IPS-20b (cell line): Measurements from ENCODE around the gene IMPG1.
"Not testable (repeated sequence)": the region's sequence is repeated elsewhere in the genome, so short reads cannot be mapped to it uniquely, and the experiment has no call there.

Experiments used
- H3K27ac ChIP-seq: one replicate; pipeline ENCODE4 v1.5.1; 2013; ENCODE audit warnings: low read length
- H3K27me3 ChIP-seq: 2 replicates; pipeline ENCODE4 v1.6.1; 2013; ENCODE audit warnings: mild to moderate bottlenecking, low read length, inconsistent platforms; ENCODE audit not compliant: insufficient read depth
- H3K36me3 ChIP-seq: 2 replicates; pipeline ENCODE4 v1.6.1; 2013; ENCODE audit warnings: low read depth, mild to moderate bottlenecking, inconsistent platforms, low read length, moderate library complexity; ENCODE audit not compliant: insufficient read depth
- H3K4me1 ChIP-seq: 2 replicates; pipeline ENCODE4 v1.6.1; 2013; ENCODE audit warnings: mild to moderate bottlenecking, control low read depth, inconsistent platforms, low read length, moderate library complexity; ENCODE audit not compliant: insufficient read depth
- H3K4me3 ChIP-seq: 2 replicates; pipeline ENCODE4 v1.5.1; 2013; ENCODE audit warnings: mild to moderate bottlenecking, low read length, inconsistent platforms
- H3K9ac ChIP-seq: 2 replicates; pipeline ENCODE4 v1.6.1; 2013; ENCODE audit warnings: low read depth, mild to moderate bottlenecking, inconsistent platforms, low read length, moderate library complexity
- H3K9me3 ChIP-seq: 2 replicates; pipeline ENCODE4 v1.6.1; 2013; ENCODE audit warnings: mild to moderate bottlenecking, low read depth, low read length, inconsistent platforms; ENCODE audit not compliant: insufficient read depth

The IMPG1 gene

GRCh38 chr6:75926293-75927168, 145.9 kb downstream of the IMPG1 start:
- no peaks in the 10 kb centered on the region for H3K27me3 ChIP-seq
- H3K9ac ChIP-seq = no peak overlapping the region
- H3K4me3 ChIP-seq = no peak overlapping the region
- H3K36me3 ChIP-seq = no peaks in the 10 kb centered on the region; the same call in 1 of the 2 replicates
- H3K4me1 ChIP-seq = no peaks in the 10 kb centered on the region
- H3K9me3 ChIP-seq = no peaks in the 10 kb centered on the region
- no peak overlapping the region for H3K27ac ChIP-seq

- H3K27me3 ChIP-seq = no peaks in the 10 kb centered on the region
- H3K36me3 ChIP-seq = peaks cover 4% of the 10 kb centered on the region; the same call in 1 of the 2 replicates
- H3K4me1 ChIP-seq = peaks cover 3% of the 10 kb centered on the region; the same call in 1 of the 2 replicates
- no peaks in the 10 kb centered on the region for H3K9me3 ChIP-seq
- H3K27ac ChIP-seq = no peak overlapping the region
- no peak overlapping the region for H3K9ac ChIP-seq
- H3K4me3 ChIP-seq = no peak overlapping the region
Observed at GRCh38 chr6:75922226-75922625, 150.2 kb downstream of the IMPG1 start.

- H3K4me3 ChIP-seq = no peak overlapping the region
- H3K36me3 ChIP-seq = peaks cover 6% of the 10 kb centered on the region; the same call in 1 of the 2 replicates
- H3K27me3 ChIP-seq = no peaks in the 10 kb centered on the region
- H3K9me3 ChIP-seq = no peaks in the 10 kb centered on the region
- H3K4me1 ChIP-seq = peaks cover 7% of the 10 kb centered on the region
- no peak overlapping the region for H3K27ac ChIP-seq
- H3K9ac ChIP-seq = no peak overlapping the region
Observed at GRCh38 chr6:75913040-75913439, 159.4 kb downstream of the IMPG1 start.

- Histone ChIP-seq H3K9me3 (peaks cover 6% of the 10 kb centered on the region; the same call in 1 of the 2 replicates), H3K4me3 (no peak overlapping the region), H3K27ac (no peak overlapping the region), H3K27me3 (no peaks in the 10 kb centered on the region), H3K9ac (no peak overlapping the region), H3K36me3 (no peaks in the 10 kb centered on the region), H3K4me1 (no peaks in the 10 kb centered on the region)
Observed at GRCh38 chr6:75907444-75907843, 165.0 kb downstream of the IMPG1 start.

- no peaks in the 10 kb centered on the region for H3K36me3 ChIP-seq
- H3K27ac ChIP-seq = no peak overlapping the region
- no peak overlapping the region for H3K9ac ChIP-seq
- H3K9me3 ChIP-seq = peaks cover 6% of the 10 kb centered on the region; the same call in 1 of the 2 replicates
- H3K27me3 ChIP-seq = no peaks in the 10 kb centered on the region
- H3K4me1 ChIP-seq = no peaks in the 10 kb centered on the region
- no peak overlapping the region for H3K4me3 ChIP-seq
Observed at GRCh38 chr6:75906871-75907270, 165.6 kb downstream of the IMPG1 start.

GRCh38 chr6:75905129-75905528, 167.3 kb downstream of the IMPG1 start:
- H3K9ac ChIP-seq, H3K9me3 ChIP-seq, H3K4me1 ChIP-seq, H3K27me3 ChIP-seq, H3K36me3 ChIP-seq, H3K27ac ChIP-seq, H3K4me3 ChIP-seq: not testable (repeated sequence)

- H3K4me3 ChIP-seq, H3K9me3 ChIP-seq, H3K9ac ChIP-seq, H3K27me3 ChIP-seq, H3K4me1 ChIP-seq, H3K36me3 ChIP-seq, H3K27ac ChIP-seq: not testable (repeated sequence)
Observed at GRCh38 chr6:75900216-75900615, 172.2 kb downstream of the IMPG1 start.

GRCh38 chr6:75896526-75896925, 175.9 kb downstream of the IMPG1 start:
- no peaks in the 10 kb centered on the region for H3K9me3 ChIP-seq
- H3K27ac ChIP-seq = no peak overlapping the region
- H3K9ac ChIP-seq = no peak overlapping the region
- H3K36me3 ChIP-seq = no peaks in the 10 kb centered on the region
- H3K4me3 ChIP-seq = no peak overlapping the region
- H3K27me3 ChIP-seq = no peaks in the 10 kb centered on the region
- H3K4me1 ChIP-seq = no peaks in the 10 kb centered on the region

- H3K4me3 ChIP-seq = no peak overlapping the region
- no peaks in the 10 kb centered on the region for H3K36me3 ChIP-seq
- H3K4me1 ChIP-seq = no peaks in the 10 kb centered on the region
- no peak overlapping the region for H3K27ac ChIP-seq
- no peaks in the 10 kb centered on the region for H3K9me3 ChIP-seq
- no peaks in the 10 kb centered on the region for H3K27me3 ChIP-seq
- no peak overlapping the region for H3K9ac ChIP-seq
Observed at GRCh38 chr6:75893776-75894152, 178.7 kb downstream of the IMPG1 start.

- no peaks in the 10 kb centered on the region for H3K4me1 ChIP-seq
- no peak overlapping the region for H3K9ac ChIP-seq
- H3K36me3 ChIP-seq = no peaks in the 10 kb centered on the region
- no peaks in the 10 kb centered on the region for H3K27me3 ChIP-seq
- H3K9me3 ChIP-seq = no peaks in the 10 kb centered on the region
- H3K27ac ChIP-seq = no peak overlapping the region
- H3K4me3 ChIP-seq = no peak overlapping the region
Observed at GRCh38 chr6:75893058-75893775, 179.2 kb downstream of the IMPG1 start.

GRCh38 chr6:75892384-75892783, 180.1 kb downstream of the IMPG1 start:
- Histone ChIP-seq H3K27me3 (no peaks in the 10 kb centered on the region), H3K27ac (no peak overlapping the region), H3K9me3 (no peaks in the 10 kb centered on the region), H3K9ac (no peak overlapping the region), H3K4me1 (no peaks in the 10 kb centered on the region), H3K4me3 (no peak overlapping the region), H3K36me3 (no peaks in the 10 kb centered on the region)

- Histone ChIP-seq H3K27me3 (no peaks in the 10 kb centered on the region), H3K4me3 (no peak overlapping the region), H3K4me1 (no peaks in the 10 kb centered on the region), H3K9ac (no peak overlapping the region), H3K9me3 (no peaks in the 10 kb centered on the region), H3K36me3 (0 out of 2 replicates have a peak, but pooled peaks cover 2% of the 10 kb centered on the region), H3K27ac (no peak overlapping the region)
Observed at GRCh38 chr6:75884822-75885221, 187.6 kb downstream of the IMPG1 start.
